Activated T-cell treated with anti-CD3 and anti-CD28 coated beads, Interleukin-2, amount 50 U/mL, for 72 hours (primary cell): Measurements from ENCODE around the gene ERGIC1. TPM values are rescaled to one million over a fixed set of nuclear protein-coding genes. Genes with fewer than 3 reads are reported as not detected.

Experiments used
- ATAC-seq, 2 donors: fragments of 150-1000 bp; cut with Tn5 transposase; replicated peaks in 1 of 2; 2 replicates each; pipeline ENCODE4 v1.10.0; 2021; ENCODE audit warnings: moderate library complexity in 2 of 2, mild to moderate bottlenecking in 1 of 2
- DNase-seq, 2 donors: peaks; one replicate each; pipeline ENCODE4 v3.0.0; 2021 to 2022; ENCODE audit warnings: mixed read lengths in 1 of 2
- H3K27ac Mint-ChIP-seq: one replicate; pipeline ENCODE4 v1.8.0; 2022; ENCODE audit warnings: mild to moderate bottlenecking, moderate library complexity, mixed read lengths
- H3K27me3 Mint-ChIP-seq: one replicate; pipeline ENCODE4 v1.8.0; 2022; ENCODE audit warnings: low read depth, mixed read lengths
- H3K36me3 Mint-ChIP-seq, 2 donors: one replicate each; pipeline ENCODE4 v1.8.0; 2022; ENCODE audit warnings: mixed read lengths in 2 of 2, mild to moderate bottlenecking in 1 of 2; ENCODE audit not compliant: insufficient read depth in 2 of 2
- H3K4me1 Mint-ChIP-seq: one replicate; pipeline ENCODE4 v1.8.0; 2022; ENCODE audit warnings: low read depth, mixed read lengths
- H3K4me3 Mint-ChIP-seq, 2 donors: one replicate each; pipeline ENCODE4 v1.8.0; 2022; ENCODE audit warnings: mild to moderate bottlenecking in 2 of 2, mixed read lengths in 2 of 2, moderate library complexity in 2 of 2
- H3K9me3 Mint-ChIP-seq, 2 donors: one replicate each; pipeline ENCODE4 v1.8.0; 2022; ENCODE audit warnings: mixed read lengths in 2 of 2
- total RNA-seq, 2 donors: library from RNA; stranded (reverse); gene quantifications; one replicate each; pipeline ENCODE4 v1.2.3, GENCODE V29; 2022

The ERGIC1 gene
- total RNA-seq, 2 donors from 2014 or later: 66.3 to 69.3 TPM

DNA sequence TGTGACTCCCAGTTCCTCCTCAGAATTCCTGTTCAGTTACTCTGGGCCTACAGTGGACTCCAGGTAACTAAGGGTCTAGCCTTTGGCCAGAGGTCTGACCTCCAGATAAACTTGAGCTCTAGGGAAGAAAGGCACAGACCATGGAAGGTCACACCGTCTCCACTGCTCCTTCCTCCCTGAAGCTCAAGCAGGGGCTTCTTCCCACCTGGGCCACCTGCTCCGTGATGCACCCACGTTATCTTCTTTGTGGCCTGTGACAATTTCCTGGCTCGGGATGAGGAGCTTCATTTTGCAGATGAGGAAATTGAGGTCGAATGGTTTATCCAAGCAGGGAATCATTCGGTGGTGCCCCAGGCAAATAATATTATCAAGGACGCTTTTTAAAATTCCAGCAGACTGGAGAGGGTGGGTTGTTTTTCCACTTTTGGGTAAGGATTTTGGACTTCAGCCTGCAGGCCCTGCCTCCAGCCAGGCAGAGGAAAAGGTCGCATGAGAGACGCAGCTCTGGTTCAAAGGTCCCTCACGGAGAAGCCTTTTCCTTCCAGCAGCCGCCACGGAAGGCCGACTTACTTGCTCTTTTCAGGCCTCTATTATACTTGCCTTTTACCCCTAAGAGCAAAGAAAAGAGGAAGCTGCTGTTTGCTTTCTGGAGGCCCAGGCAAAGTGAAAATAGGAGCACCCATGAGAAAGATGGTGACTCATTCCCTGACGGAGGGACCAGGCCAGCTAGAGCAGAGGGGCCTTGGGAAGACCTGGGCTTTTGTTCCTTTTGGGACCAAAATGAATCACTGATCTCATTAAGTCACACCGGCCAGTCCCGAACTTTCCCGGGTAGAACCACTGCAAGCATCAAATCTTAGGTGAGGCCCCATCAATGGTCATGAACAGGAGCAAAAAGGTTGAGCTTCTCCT, 40.2 kb upstream of the ERGIC1 start:
- ATAC-seq (peak in 1 of 2 donors; percentile 34), DNase-seq (no peak)
- Mint-ChIP-seq H3K27ac (no peak overlapping the region), H3K4me3 (no peak overlapping the region), H3K36me3 (no peaks in the 10 kb centered on the region), H3K27me3 (no peaks in the 10 kb centered on the region), H3K9me3 (no peaks in the 10 kb centered on the region), H3K4me1 (peaks cover 26% of the 10 kb centered on the region)

DNA sequence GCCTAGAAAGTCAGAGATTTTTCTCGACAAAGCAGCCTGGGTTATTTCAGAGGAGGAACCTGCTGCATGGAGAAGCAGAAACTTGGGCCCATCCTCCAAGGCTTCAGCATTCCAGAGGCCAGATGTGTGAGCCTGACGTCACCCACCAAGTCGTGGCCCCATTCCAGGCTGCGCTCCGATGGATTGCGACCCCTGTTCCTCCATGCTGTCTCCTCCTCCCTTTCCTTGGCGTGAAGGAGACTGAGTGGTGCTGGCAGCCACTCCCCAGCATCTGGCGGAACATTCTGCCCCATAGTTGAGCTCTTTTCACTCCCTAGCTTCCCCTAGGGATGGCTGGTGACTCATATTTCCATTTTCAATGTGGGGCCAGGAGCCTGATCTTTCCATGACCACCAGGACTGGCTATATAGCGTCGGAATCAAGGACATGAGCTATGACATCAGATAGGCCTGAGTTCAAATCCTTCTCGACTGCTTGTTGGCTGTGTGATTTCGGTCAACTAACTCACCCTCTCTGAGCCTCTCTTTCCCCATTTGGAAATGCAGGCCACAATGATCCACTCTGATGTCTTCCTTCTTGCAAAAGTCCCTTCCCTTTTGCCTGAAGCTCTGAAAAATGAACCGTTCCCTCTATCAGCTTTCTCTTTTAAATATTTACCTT, 38.6 kb upstream of the ERGIC1 start:
- no peaks in the 10 kb centered on the region for H3K36me3 Mint-ChIP-seq
- no peak overlapping the region for H3K4me3 Mint-ChIP-seq
- ATAC-seq: no peak
- H3K27ac Mint-ChIP-seq: no peak overlapping the region
- peaks cover 26% of the 10 kb centered on the region for H3K4me1 Mint-ChIP-seq
- H3K27me3 Mint-ChIP-seq: no peaks in the 10 kb centered on the region
- no peaks in the 10 kb centered on the region for H3K9me3 Mint-ChIP-seq
- DNase-seq: no peak

DNA sequence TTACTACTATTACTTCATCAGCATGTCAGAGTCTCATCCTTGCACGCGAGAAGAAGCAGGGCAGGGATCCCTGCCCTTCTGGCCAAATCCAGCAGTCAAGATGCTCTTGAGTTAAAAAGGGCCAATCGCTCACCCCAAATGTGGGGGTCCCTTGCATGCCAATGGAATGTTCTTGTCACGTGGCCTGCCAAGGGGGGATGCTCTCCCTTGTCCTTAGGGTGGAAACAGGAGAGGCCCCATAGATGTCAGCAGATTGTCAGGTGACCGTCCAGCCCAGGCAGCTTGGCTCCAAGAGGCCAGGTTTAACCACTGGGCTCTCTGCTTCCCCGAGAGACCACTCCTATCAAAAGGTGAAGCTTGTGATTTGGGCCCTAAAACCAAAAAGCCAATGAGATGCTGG, 37.7 kb upstream of the ERGIC1 start:
- Mint-ChIP-seq H3K27ac (no peak overlapping the region), H3K36me3 (no peaks in the 10 kb centered on the region), H3K27me3 (no peaks in the 10 kb centered on the region), H3K4me3 (no peak overlapping the region), H3K4me1 (peaks cover 26% of the 10 kb centered on the region), H3K9me3 (no peaks in the 10 kb centered on the region)
- DNase-seq (no peak), ATAC-seq (no peak)

DNA sequence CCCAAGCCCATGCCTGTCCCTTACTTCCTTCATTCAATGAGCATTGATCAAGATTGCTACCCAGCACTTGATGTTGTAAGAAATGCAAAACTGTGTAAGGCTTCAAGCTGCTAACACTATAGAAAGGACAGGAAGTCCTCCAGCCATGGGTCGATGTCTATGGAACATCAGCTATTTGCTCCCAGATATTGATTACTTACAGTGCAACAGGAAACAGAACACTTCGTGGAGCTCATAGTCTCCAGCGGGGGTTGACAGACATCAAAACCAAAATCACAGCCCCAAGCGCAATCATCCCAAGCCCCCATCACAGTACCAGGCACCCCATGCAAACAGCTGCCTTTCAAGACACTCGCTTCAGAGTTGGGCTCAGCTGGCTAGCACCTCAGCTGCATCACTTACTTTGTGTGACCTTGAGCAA, 36.3 kb upstream of the ERGIC1 start:
- DNase-seq: no peak
- Mint-ChIP-seq H3K9me3 (no peaks in the 10 kb centered on the region), H3K27ac (no peak overlapping the region), H3K4me1 (peaks cover 24% of the 10 kb centered on the region), H3K27me3 (no peaks in the 10 kb centered on the region), H3K4me3 (peak overlapping the region in 1 of 2 donors; percentile 13), H3K36me3 (no peaks in the 10 kb centered on the region)
- ATAC-seq: no peak

DNA sequence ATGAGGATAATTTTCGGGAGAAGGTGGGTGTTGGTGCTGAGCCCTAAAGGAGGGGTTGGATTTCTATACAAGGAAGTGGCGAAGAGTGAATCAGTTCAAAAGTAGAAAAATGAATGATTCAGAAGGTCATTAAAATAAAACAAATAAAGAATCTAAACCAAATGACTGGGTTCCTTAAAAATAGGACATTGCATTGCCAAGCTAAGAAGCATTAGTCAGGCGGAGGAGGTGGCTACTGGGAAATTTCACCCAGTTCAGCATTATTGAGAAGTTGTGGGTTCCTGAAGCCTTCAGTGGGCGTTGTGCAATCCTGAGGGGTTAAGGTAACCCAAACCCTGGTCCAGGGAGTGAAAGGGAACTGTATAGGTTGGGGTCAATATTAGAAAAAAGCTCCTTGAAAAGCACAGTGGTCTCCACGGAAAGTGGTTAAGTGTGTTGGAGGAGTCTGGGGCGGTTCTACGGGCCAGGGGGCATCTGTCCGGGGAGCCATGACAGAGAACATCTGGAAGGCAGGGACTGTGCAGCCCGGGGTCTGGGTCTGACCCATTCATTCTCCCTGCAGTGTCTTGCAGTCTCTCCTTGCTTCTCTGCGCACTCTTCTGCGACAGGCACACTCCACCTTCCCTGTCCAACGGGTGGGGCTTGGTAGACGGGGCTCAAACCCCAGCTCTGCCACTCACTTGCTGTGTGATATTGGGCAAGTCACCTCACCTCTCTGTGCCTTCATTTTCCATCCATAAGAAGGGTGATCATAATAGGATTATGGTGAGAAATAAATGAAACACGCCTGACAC, 35.4 kb upstream of the ERGIC1 start:
- peak overlapping the region in 1 of 2 donors; percentile 31 for H3K4me3 Mint-ChIP-seq
- H3K27me3 Mint-ChIP-seq: no peaks in the 10 kb centered on the region

DNA sequence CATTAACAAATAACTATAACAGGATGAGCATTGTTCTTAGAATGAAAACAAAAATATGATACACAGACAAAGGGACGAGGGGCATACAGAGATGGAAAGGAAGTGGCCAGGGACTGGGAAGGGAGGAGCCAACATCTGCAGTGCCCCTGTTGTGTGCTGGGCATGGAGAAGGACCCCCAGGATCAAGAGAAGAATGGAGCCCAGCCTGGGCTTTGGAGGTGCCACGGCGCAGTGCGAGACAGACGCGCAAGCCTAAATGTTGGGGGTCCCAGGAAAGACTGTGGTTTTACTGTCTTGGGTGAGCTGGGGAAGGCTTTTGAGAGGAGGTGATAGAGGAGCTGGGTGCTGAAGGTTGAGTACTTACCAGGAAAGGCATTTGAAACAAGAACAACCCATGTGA, 34.6 kb upstream of the ERGIC1 start:
- Mint-ChIP-seq H3K9me3 (no peaks in the 10 kb centered on the region), H3K4me3 (no peak overlapping the region), H3K27ac (peak overlapping the region; percentile 53), H3K4me1 (peaks cover 12% of the 10 kb centered on the region), H3K27me3 (no peaks in the 10 kb centered on the region), H3K36me3 (no peaks in the 10 kb centered on the region)
- ATAC-seq (no peak), DNase-seq (no peak)

More for the DNA sequence above, 35.4 kb upstream of the ERGIC1 start:
- H3K27ac Mint-ChIP-seq: no peak overlapping the region
- H3K36me3 Mint-ChIP-seq: no peaks in the 10 kb centered on the region
- H3K9me3 Mint-ChIP-seq: no peaks in the 10 kb centered on the region
- H3K4me1 Mint-ChIP-seq: peaks cover 20% of the 10 kb centered on the region
- DNase-seq: no peak
- peak; percentile 50 to 81 for ATAC-seq

DNA sequence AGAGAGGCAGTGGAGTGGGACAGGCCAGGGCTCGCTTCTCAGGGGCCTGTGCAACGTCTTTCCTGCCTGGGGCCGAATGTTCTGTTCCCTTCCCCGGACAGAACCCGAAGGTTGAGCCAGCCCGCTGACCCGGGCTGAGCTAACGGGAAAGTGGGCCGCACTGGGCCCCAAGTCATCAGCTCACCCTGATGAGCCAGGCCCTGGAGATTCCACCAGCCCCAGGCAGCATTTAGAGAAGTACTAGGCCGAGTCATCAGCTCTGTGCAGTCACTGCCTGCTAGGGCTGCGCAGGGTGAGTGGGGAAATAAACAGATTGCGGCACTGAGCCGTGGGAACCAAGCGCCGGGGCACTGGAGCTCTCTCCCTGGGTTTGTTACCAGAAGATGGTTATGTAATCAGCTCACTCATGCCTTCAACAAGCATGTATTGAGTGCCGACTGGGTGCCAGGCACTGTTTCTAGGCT, 33.9 kb upstream of the ERGIC1 start:
- DNase-seq: no peak
- Mint-ChIP-seq H3K36me3 (no peaks in the 10 kb centered on the region), H3K4me3 (no peak overlapping the region), H3K4me1 (peaks cover 12% of the 10 kb centered on the region), H3K27me3 (no peaks in the 10 kb centered on the region), H3K9me3 (no peaks in the 10 kb centered on the region), H3K27ac (no peak overlapping the region)
- ATAC-seq: no peak

DNA sequence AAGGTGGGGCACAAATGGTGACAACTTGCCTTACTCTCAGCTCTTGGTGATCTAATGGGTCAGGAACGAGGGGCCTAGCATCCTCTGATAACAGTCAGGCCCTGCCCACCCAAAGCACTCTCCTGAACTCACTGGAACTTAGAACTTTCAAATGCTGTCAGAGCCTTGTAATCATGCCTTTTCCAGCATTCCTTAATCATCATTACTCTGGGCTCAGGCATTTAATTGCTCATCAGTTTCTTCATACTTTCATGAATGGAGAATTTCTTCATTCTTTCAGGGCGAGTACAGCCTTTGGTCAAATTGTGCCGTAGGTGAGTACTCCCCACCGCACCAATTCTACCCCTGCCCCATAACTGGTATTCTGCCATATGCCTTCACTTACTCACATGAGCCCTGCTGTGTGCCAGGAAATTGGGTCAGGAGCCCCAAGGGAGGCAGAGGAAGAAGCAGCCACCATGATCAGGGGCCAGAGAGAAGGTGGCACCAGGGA, 32.8 kb upstream of the ERGIC1 start:
- no peaks in the 10 kb centered on the region for H3K36me3 Mint-ChIP-seq
- DNase-seq: no peak
- peaks cover 18% of the 10 kb centered on the region for H3K4me1 Mint-ChIP-seq
- no peak overlapping the region for H3K4me3 Mint-ChIP-seq
- H3K27me3 Mint-ChIP-seq: no peaks in the 10 kb centered on the region
- peak overlapping the region; percentile 16 for H3K27ac Mint-ChIP-seq
- ATAC-seq: no peak
- H3K9me3 Mint-ChIP-seq: no peaks in the 10 kb centered on the region

DNA sequence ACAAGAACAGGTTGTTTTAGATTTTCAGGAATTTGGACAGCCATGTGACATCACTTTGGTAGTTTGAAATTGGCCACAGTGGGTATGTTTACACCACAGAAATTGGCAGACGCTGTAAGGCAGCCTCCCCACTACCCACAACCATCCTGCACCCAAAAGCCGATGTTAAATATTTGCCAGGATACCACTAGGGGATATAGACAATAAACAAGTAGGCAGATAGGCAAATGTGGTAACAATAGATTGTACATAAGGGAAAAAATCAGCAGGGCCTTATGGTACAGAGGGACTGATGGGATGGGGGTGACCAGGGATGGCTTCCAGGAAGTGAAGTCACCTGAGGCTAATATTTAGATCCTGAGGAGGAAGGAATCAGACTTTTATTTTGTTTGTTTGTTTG, 31.9 kb upstream of the ERGIC1 start:
- no peak for ATAC-seq
- H3K27me3 Mint-ChIP-seq: no peaks in the 10 kb centered on the region
- H3K9me3 Mint-ChIP-seq: no peaks in the 10 kb centered on the region
- no peak for DNase-seq
- no peak overlapping the region for H3K4me3 Mint-ChIP-seq
- no peak overlapping the region for H3K27ac Mint-ChIP-seq
- H3K36me3 Mint-ChIP-seq: no peaks in the 10 kb centered on the region
- H3K4me1 Mint-ChIP-seq: peaks cover 27% of the 10 kb centered on the region

DNA sequence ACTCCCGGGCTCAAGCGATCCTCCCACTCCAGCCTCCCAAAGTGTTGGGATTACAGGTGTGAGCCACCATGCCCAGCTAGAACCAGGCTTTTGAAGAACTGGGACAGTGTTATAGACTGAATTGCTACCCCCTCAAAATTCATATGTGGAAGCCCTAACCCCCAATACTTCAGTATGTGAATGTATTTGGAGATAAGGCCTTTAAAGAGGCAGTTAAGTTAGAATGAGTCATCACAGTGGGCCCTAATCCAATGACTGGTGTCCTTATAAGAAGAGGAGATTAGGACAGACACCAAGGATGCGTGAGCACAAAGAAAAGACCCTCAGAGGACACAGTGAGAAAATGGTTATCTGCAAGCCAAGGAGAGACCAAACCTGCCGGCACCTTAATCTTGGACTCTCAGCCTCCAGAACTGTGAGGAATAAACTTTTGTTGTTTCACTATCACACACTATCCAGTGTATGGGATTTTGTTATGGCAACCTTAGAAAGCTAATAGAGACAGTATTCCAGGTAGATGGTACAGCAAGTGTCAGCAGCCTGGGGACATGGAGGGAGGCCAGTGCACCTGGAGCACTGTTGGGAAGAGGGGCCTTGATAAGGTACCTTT, 31.4 kb upstream of the ERGIC1 start:
- no peaks in the 10 kb centered on the region for H3K27me3 Mint-ChIP-seq
- ATAC-seq: no peak
- H3K36me3 Mint-ChIP-seq: no peaks in the 10 kb centered on the region
- no peak overlapping the region for H3K4me3 Mint-ChIP-seq
- no peak for DNase-seq
- H3K4me1 Mint-ChIP-seq: peaks cover 29% of the 10 kb centered on the region
- no peak overlapping the region for H3K27ac Mint-ChIP-seq
- no peaks in the 10 kb centered on the region for H3K9me3 Mint-ChIP-seq

DNA sequence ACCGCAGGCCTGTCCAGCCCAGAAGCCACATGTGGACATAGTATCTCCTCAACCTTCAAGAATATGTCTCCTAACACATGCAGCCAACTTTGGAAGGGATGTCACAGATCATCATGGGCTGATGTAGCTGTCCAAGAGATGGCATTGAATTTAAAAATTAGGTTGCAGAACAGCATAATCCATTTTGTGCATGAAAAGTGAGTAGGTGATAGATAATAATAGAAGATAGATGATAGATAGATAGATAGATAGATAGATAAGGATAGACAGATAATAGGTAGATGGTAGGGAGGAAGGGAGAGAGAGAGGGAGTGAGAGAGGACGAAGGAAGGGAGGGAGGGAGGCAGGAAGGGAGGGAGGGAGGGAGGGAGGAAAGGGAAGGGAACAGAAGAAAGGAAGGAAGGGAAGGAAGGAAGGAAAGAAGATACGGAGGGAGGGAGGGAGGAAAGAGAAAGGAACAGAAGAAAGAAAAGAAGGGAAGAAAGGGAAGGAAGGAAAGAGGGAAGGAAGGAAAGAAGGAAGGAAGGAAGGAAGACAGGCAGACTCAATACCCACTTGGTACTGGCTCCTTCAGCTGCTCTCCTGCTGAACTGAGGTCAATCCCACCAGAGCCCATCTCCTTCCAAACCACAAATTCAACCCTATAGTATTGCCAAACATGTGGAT, 28.9 kb upstream of the ERGIC1 start:
- ATAC-seq: no peak
- Mint-ChIP-seq H3K36me3 (peaks cover 2 to 3% of the 10 kb centered on the region in 2 donors), H3K9me3 (peaks cover 2% of the 10 kb centered on the region in 2 donors), H3K27ac (no peak overlapping the region), H3K4me3 (no peak overlapping the region), H3K27me3 (no peaks in the 10 kb centered on the region), H3K4me1 (peaks cover 32% of the 10 kb centered on the region)
- no peak for DNase-seq

DNA sequence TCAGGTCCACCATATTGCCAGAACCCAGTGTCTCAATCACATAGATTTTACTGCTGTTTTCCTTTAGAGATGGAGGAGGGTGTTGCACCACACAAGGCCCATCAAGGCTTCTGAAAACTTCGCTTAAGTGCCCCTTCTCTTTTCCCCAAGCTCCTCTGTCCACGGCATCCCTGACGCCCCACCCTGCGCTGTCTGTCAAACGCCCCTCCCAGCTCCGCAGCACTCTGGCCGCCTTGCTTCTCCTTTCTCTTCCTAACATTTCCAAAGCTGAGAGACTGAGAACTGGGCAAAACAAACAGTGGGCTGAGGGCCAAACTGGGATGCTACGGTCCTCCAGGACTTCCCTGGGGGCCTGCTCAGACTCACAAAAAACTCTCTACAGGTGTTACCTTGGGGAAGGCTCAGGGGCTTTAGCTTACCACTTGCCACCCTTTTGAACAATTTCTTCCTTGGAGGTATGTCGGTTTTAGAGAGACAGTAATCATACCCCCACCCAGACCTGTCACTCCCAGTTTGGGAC, 28.3 kb upstream of the ERGIC1 start:
- Mint-ChIP-seq H3K4me3 (no peak overlapping the region), H3K27ac (no peak overlapping the region), H3K36me3 (peaks cover 2 to 3% of the 10 kb centered on the region in 2 donors), H3K4me1 (peaks cover 32% of the 10 kb centered on the region), H3K27me3 (no peaks in the 10 kb centered on the region), H3K9me3 (peaks cover 2% of the 10 kb centered on the region in 2 donors)
- ATAC-seq (no peak), DNase-seq (no peak)
